Fibroblast of villous mesenchyme (primary cell): ENCODE data around the gene FAM193B. TPM values are rescaled to one million over a fixed set of nuclear protein-coding genes. Genes with fewer than 3 reads are reported as not detected.

ENCODE experiments used
- DNase-seq: peaks from one replicate; pipeline ENCODE4 v3.0.0-alpha.2; 2010; ENCODE audit warnings: low read depth
- H3K4me3 ChIP-seq: 2 replicates; pipeline ENCODE4 v1.5.1; 2011; ENCODE audit warnings: low read depth, mild to moderate bottlenecking, low read length
- CTCF ChIP-seq: IDR thresholded peaks from 2 replicates; pipeline ENCODE4 v1.5.1; 2012; ENCODE audit warnings: low read depth, mild to moderate bottlenecking, low read length; ENCODE audit not compliant: insufficient read depth
- total RNA-seq: library from RNA; depleted of rRNA; stranded (reverse); fragments of >200 nt; gene quantifications from 2 replicates; pipeline ENCODE4 v1.2.3, GENCODE V29; 2012

FAM193B gene
- total RNA-seq, 1 donor = 26.3 TPM

- no peak overlapping the region for H3K4me3 ChIP-seq
- TF ChIP-seq CTCF = no peak
- peak; percentile 90 for DNase-seq
Measured at GRCh38 chr5:177479774-177480173, 74.6 kb downstream of the FAM193B start.

- no peak for TF ChIP-seq CTCF
- peak; percentile 90 for DNase-seq
- no peak overlapping the region for H3K4me3 ChIP-seq
Measured at GRCh38 chr5:177478711-177479646, 75.4 kb downstream of the FAM193B start.

- TF ChIP-seq CTCF = no peak
- no peak for DNase-seq
- no peak overlapping the region for H3K4me3 ChIP-seq
Measured at GRCh38 chr5:177477701-177478477, 76.5 kb downstream of the FAM193B start.

- H3K4me3 ChIP-seq = no peak overlapping the region
- DNase-seq = peak; percentile 91
- TF ChIP-seq CTCF = no peak
Measured at GRCh38 chr5:177476531-177477233, 77.7 kb downstream of the FAM193B start.

- H3K4me3 ChIP-seq = no peak overlapping the region
- no peak for DNase-seq
- no peak for TF ChIP-seq CTCF
Measured at GRCh38 chr5:177475563-177476427, 78.6 kb downstream of the FAM193B start.

- TF ChIP-seq CTCF = no peak
- no peak for DNase-seq
- no peak overlapping the region for H3K4me3 ChIP-seq
Measured at GRCh38 chr5:177474846-177475562, 79.4 kb downstream of the FAM193B start.
